CD4-positive, alpha-beta T cell treated with Interleukin-17A for 1 hour (primary cell): ENCODE data around the gene DLG2.

ENCODE experiments used
- DNase-seq: peaks from one replicate; pipeline ENCODE4 v3.0.0-alpha.2; 2020

Gene DLG2

GRCh38 chr11:83684071-83684470 lies 1943.1 kb downstream of the DLG2 start:
- DNase-seq = no peak

DNA sequence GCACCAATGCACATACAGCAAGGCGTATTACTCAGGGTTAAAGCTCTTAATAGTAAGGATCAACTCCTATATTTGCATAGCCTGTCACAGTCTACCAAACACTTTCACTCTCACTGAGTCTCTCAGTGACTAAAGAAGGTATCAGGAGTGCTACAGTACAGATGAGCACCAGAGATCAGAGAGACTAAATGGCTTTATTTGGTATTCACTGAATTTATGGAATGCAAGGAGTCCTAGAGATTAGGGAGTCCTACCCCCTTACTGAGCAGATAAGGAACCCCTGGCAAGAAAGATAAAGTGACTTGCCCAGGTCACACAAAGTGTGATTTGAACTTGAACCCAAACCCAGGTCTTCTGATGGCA lies 1944.6 kb downstream of the DLG2 start:
- DNase-seq = no peak

DNA sequence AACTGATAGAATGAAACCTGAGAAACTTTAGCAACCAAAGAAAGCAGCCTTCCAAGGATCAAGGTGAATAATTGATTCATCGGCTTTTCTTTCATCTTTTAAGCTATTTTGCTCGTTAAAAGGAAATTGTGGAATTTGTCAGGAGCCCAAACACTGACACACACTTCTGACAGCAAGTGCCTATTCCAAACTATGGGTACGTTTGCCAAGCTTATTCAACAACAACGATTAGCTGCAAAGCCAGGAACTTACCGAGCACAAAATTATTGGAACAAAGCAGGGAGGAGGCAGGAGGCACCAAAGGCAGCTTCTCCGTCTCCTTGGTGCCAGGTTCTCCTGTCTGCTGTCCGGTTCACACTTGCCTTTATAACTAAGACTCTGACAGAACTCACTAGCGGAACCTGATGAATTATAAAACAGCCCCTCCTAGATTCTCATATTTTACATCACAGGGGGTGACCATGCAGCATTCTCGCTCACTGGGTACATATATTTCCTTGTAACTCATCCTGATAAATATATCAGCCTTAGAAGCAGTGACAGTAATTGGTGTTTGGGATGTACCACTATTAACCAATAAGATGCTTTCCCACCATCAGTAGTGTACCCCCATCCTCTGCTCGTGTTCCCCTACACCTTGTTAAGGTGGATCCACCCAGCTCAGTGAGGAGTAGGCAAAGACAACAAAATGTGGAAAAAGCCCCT lies 1945.1 kb downstream of the DLG2 start:
- no peak for DNase-seq

DNA sequence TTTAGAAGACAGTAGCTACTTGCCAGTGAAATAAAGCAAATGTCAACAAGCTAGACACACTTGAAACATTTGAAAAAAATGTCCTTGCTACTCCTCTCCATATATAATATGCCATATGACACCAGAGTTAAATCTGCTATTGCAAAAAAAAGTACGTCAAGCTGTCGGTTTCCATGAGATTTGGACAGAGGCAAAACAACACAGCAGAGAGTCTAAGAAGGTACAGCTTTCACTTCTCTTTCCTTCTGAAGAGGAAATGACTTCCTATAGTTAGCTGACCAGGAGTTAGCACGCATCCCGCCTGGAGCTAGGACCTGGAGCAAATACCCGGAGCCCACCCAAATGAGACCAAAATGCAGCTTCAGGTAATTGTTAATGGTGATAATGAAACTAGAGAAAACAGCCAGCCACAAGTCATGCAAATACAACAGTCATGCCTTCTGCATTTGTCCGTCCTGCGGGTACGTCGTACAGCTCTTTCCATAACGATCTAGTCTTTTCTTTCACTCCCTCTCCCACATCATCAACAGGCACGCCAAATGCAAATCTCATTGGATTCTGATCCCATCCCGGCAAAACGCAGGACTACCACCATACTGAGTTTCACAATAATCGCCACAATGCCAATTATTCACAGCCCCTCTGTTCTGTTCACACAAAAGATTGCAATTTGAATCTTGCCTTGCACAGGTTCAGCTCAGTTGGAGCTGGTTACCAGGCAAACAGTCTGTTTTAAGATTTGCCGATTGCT lies 1945.9 kb downstream of the DLG2 start:
- no peak for DNase-seq

DNA sequence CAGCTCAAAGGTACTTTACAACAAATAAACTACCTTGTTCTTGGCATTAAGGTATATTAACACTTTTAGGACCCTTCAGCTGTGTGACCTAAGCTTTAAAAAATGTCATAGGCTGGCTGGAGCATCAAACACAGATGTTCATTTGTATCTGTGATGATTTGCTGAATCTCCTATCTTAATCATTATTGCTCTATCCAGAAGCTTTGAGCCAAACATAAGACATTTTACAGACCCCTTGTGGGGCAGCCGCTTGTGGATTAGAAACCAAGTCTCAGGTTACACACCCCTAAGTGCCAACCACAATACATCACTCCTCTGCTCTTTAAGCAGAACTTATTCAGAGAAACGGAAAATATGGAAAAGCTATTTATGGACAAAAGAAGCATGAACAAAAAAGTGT lies 1946.8 kb downstream of the DLG2 start:
- no peak for DNase-seq

DNA sequence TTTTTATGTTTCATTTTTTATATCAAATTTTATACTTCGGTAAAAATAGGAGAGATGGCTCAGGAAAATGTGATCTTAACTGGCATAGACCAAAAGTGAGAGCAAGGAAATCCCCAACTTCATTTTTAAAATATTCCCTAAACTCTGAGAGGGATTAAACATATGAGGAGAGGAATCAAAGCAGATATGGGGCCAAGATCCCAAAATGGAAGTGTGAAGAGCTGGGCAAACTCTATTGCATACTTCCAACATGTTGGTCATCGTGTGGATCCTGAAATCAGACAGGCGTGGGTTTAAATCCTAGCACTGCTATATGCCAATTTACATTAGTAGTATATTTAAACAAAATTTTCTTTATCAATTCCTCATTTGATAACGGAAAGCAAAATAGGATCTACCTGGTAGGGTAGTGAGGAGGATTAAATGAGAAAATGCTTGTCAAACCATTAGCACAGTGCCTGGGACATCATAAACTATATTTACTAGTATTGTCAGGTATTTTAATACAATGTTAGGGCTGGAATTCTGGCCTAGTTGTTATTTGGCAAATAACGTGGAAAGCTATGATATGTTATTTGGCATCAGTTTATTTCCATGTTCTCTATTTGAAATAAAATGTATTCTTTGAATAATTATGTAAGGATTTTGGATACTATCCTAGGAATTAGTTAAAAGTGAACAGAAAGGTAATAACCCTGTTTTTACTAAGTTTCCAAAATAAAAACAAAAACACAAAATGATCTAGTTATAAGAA lies 1948.1 kb downstream of the DLG2 start:
- no peak for DNase-seq

DNA sequence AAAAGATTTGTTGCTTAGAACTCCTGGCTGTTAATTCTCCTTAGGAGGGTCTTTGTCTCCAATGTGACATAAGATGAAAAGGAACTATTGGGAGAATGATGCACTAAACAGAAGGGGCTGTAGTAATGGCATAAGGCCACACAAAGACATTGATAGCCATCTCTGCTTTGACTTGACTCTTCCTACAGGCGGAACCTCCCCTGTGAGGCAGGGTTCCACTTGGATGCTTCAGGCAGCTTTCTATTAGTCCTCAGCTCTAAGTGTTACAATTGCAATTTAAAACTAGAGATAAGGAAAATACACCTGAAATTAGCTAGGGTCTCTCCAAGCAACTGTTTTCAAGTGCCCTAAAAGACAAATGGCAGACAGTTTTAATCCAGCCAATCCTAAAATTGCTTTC lies 1949.4 kb downstream of the DLG2 start:
- DNase-seq = no peak

GRCh38 chr11:83676056-83676601 lies 1951.0 kb downstream of the DLG2 start:
- no peak for DNase-seq

GRCh38 chr11:83674102-83674896 lies 1952.8 kb downstream of the DLG2 start:
- no peak for DNase-seq

GRCh38 chr11:83671289-83671688 lies 1955.9 kb downstream of the DLG2 start:
- DNase-seq = no peak

DNA sequence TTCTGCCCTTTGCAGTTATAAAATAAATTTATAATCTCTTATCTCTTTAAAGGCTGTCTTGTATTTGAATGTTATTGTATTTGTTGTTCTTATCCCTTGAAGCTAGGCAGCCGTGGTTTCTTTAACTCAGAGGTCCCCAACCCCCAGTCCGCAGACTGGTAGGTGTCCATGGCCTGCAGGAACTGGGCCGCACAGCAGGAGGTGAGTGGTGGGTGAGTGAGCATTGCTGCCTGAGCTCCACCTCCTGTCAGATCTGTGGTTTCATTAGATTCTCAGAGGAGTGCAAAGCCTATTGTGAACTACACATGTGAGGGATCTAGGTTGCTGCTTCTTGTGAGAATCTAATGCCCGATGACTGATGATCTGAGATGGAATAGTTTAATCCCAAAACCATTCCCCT lies 1961.0 kb downstream of the DLG2 start:
- DNase-seq = no peak

DNA sequence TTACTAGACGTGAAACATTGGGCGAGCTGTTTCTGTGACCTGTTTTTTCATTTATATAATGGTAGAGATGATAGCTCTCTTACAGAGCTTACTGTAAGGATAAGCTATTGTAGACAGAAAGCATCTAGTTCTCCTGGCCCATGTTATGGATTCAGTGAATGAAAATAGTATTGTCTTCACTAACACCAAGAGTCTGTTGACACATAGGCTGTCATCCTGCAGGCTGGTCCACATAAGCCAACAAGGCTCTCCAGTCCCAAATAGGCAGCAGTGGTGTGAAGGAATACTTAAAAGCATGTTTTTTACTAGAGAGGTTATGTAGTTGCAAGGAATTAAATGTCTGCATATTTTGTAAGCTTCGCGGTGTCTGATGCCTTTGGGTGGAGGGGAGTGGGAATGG lies 1963.2 kb downstream of the DLG2 start:
- no peak for DNase-seq

DNA sequence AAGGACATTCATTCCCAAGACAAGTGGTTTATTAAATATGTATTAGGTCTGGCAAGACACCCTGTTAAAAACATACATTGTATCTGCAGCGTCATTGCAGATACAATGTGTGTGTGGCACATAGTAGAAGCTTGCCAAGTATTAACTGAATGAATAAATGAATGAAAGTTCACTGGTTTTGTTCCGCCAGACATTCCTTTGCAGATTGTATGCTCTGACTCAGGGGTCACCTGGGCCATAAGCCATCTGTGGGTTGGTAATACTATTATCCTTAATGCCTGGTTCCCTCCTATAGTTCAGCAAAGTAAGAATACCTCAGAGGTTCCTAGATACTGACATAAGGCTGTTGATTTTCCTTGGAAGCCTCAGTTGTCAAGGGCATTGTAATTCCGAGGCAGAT lies 1963.7 kb downstream of the DLG2 start:
- DNase-seq = no peak

DNA sequence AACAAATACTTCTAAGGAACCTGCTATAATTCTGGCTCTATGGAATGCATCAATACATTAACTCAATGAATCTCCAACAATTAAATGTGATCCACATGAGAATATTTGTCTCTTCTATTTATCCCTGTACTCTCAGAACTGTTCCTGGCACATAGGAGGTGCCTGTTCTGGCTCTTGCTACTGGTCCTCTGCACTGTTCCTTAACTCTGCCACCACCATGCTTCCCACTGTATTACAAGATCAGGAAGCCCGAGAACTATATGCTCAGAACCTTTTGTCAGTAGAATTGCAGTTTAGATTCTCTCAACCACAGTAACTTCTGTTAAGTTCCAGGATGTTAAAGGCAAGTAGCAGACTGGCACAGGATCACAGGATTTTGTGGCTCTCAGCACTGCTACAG lies 1964.7 kb downstream of the DLG2 start:
- DNase-seq = no peak

DNA sequence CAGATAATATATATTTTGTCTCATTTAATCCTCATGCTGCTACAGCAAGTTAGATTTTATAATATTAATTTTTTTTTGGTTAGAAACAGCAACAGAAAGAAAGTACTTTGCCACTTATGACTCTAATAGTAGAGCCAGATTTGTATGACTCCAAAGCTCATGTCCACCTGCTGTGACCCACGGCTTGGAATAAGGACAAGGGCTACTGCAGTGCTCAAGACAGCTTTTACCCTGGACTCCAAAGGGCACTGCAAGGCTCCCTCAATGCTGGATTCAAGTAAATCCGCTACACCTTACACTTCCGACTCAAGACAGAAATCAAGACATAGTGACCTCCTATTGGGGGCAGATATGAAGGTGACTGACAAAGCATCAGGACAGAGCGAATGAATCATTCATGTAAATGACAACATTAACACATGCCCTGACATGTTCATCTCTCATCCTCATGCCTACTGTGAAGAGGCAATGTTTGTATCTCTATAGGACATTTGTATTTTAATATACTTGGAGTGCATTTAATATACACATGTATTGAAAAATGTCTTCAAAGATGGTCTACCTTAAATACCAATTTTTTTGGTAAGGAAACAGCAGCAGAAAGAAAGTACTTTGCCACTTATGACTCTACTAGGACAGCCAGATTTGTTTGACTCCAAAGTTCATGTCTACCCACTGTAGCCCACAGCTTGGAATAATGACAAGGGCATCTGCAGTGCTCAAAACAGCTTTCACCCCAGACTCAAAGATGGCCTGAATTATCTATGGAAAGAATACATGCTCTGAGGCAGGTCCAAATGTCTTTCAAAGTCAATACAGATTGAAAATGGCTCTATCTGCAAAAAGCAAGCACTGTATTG lies 1965.4 kb downstream of the DLG2 start:
- DNase-seq = no peak

DNA sequence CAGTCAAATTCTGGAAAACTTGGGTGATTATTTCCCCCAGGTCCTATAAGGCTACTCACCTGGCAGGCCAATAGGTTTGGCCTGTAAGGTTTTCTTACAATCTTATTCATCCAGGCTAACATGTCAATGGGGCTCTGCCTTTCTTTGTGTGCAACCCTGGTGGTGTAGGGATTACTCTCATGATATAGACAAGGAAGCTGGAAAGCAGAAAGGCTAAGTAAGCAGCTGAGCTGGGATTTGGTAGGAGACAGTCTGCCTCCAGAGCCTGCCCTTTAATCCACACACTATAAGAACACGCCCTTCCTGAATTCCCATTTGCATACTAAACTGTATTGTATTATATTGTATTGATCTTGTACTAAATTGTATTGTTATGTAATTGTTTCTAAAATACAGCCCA lies 1967.7 kb downstream of the DLG2 start:
- no peak for DNase-seq

DNA sequence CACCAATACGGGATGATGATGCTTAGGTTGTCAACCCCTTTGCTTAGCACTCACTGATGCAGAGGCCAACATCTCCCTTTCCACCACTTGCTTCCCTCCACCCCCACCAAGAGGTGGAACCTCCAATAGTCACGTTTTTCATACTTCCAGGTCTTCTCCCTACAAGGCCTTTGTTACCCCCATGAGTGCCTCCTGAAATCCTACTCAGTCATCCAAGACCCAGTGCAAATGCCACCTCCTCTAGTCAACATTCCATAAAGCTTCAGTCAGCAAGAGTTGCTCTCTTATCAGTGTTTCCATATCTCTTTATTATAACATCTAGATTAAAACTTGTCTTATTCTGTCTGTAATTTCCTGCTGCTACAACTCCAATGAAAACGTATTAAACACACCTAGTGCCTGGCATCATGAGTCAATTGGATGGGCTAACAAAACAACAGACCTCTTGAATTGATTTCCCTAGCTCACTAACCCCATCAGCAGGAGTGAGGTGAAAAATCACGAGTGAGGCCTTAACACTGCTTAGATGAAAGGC lies 1970.3 kb downstream of the DLG2 start:
- DNase-seq = no peak

GRCh38 chr11:83655976-83656375 lies 1971.2 kb downstream of the DLG2 start:
- DNase-seq = no peak

- DNase-seq = no peak
Observed at GRCh38 chr11:83649528-83649855, 1977.7 kb downstream of the DLG2 start.

GRCh38 chr11:83648610-83649527 lies 1978.3 kb downstream of the DLG2 start:
- DNase-seq = no peak

DNA sequence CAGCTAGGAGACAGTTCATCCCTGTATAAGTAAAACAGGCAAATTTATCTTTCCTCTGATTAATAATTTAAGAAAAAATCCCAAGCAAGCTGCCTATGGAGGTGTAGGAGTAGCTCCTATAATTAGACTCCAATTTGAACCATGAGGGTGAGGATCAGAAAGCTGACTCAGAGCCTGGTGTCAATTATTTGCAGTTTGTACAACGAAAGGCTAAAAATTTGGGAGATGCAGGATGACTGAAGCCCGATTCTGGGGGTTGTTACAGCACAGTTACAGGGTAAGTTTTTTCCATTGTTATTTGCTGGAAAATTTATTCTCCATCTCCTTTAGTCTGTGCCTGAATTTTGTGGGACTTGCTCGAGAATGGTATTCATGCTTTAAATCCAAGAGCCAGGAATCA lies 1981.6 kb downstream of the DLG2 start:
- DNase-seq = no peak
